OCI-LY7 (cell line): Measurements from ENCODE around the gene ST6GAL1. TPM values are rescaled to one million over a fixed set of nuclear protein-coding genes. Genes with fewer than 3 reads are reported as not detected.
A peak's percentile ranks its signal among the peaks of the same experiment; 100 is the strongest.

Source experiments
- BruUV-seq: library from RNA; stranded (reverse); fragments of 400-500 nt; replicated peaks from 2 replicates; lab custom pipeline; 2021; lab: Mats Ljungman, UMichigan
- CTCF ChIA-PET: fragments of 300-600 bp; sonication (Branson Sonifier 250); formaldehyde crosslinking; loops from one replicate; lab custom pipeline; 2022; ENCODE audit warnings: antibody characterized with exemption; ENCODE audit not compliant: unreplicated experiment; lab: Charles Lee
- POLR2A ChIA-PET: fragments of 300-600 bp; sonication (Branson Sonifier 250); formaldehyde crosslinking; loops from one replicate; lab custom pipeline; 2022; ENCODE audit warnings: antibody characterized with exemption; lab: Charles Lee
- DNase-seq: peaks from one replicate; pipeline ENCODE4 v3.0.0-alpha.2; 2015; ENCODE audit warnings: low spot score
- H2AFZ ChIP-seq: fragments of 200-600 bp; sonication (generic), shearing (Covaris generic); 2 replicates; pipeline ENCODE4 v1.6.1; 2014; ENCODE audit warnings: mild to moderate bottlenecking, antibody characterized with exemption, low read length, moderate library complexity
- H3K27ac ChIP-seq: fragments of 200-600 bp; sonication (generic); 2 replicates; pipeline ENCODE4 v1.5.1; 2014; ENCODE audit warnings: mixed run types, low read depth, mild to moderate bottlenecking, moderate library complexity, low read length, inconsistent platforms; ENCODE audit not compliant: poor library complexity, severe bottlenecking
- H3K36me3 ChIP-seq: fragments of 200-600 bp; sonication (generic); 2 replicates; pipeline ENCODE4 v1.6.1; 2014; ENCODE audit warnings: mild to moderate bottlenecking, antibody characterized with exemption, low read length, moderate library complexity, mixed read lengths; ENCODE audit not compliant: insufficient read depth
- H3K4me1 ChIP-seq: fragments of 200-600 bp; sonication (generic); 2 replicates; pipeline ENCODE4 v1.5.1; 2014; ENCODE audit warnings: mild to moderate bottlenecking, low read length; ENCODE audit not compliant: insufficient read depth, poor library complexity, severe bottlenecking
- H3K4me2 ChIP-seq: fragments of 200-600 bp; sonication (generic); 2 replicates; pipeline ENCODE4 v1.6.1; 2014; ENCODE audit warnings: mild to moderate bottlenecking, low read length
- H3K4me3 ChIP-seq: fragments of 200-600 bp; sonication (generic); 2 replicates; pipeline ENCODE4 v1.5.1; 2014; ENCODE audit warnings: mild to moderate bottlenecking, low read depth, low read length; ENCODE audit not compliant: poor library complexity, severe bottlenecking
- H3K79me2 ChIP-seq: fragments of 200-600 bp; sonication (generic); 2 replicates; pipeline ENCODE4 v1.6.1; 2016; ENCODE audit warnings: low read depth, mild to moderate bottlenecking, low read length, moderate library complexity, mixed read lengths; ENCODE audit not compliant: insufficient read depth
- H3K9me2 ChIP-seq: fragments of 200-600 bp; sonication (generic); 2 replicates; pipeline ENCODE4 v1.6.1; 2016; ENCODE audit warnings: mild to moderate bottlenecking, low read length, mixed read lengths; ENCODE audit not compliant: insufficient read depth
- H3K9me3 ChIP-seq: fragments of 200-600 bp; sonication (generic); 2 replicates; pipeline ENCODE4 v1.6.1; 2014; ENCODE audit warnings: mild to moderate bottlenecking, mixed run types, low read length, mixed read lengths
- H4K20me1 ChIP-seq: fragments of 200-600 bp; sonication (generic); 2 replicates; pipeline ENCODE4 v1.6.1; 2014; ENCODE audit warnings: mild to moderate bottlenecking, antibody characterized with exemption, low read length, moderate library complexity, mixed read lengths; ENCODE audit not compliant: insufficient read depth
- EZH2phosphoT487 ChIP-seq: fragments of 200-600 bp; sonication (generic); IDR thresholded peaks from 2 replicates; pipeline ENCODE4 v1.6.1; 2018; ENCODE audit warnings: low read depth, borderline replicate concordance, mild to moderate bottlenecking, mixed run types, antibody characterized with exemption, low read length, moderate library complexity, mixed read lengths
- intact Hi-C: fragments of 100-400 bp; cut with micrococcal nuclease; formaldehyde crosslinking; loops from one replicate; pipeline ENCODE4 v1.10.0; 2022; ENCODE audit not compliant: unreplicated experiment
- total RNA-seq, 2 experiments: library from RNA; depleted of rRNA in 1 of 2; stranded (reverse); fragments of >200 nt in 1 of 2; shearing (Covaris generic) in 1 of 2; gene quantifications; 2 replicates each; pipeline ENCODE4 v1.2.3, GENCODE V29; 2014 to 2022
- TF ChIP-seq, protein P1 (sequence below): fragments of 200-600 bp; sonication (generic); conservative IDR thresholded peaks from 2 replicates; pipeline ENCODE4 v1.5.1; 2014; ENCODE audit warnings: mild to moderate bottlenecking, antibody characterized with exemption, low read length, moderate library complexity, mixed read lengths

ST6GAL1 gene
- total RNA-seq, 2 experiments from 2014 or later, result 192 to 375 TPM

DNA sequence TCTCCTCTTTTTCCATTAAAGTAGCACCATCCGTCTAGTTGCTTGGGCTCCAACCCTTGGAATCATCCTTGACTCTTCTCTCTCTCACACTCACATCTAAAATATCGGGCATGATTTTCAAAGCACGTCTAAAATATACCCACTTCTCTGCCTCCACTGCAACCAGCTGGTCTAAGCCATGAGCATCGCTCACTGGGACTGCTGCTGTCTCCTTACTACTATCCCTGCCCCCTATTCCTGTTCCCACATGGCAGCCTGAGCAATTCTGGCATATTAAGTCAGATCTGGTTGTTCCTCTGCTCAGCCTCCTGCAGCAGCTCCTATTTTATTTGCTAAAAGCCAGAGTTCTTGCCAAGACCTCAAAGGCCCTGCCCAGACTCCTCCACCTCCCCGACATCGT is 53.7 kb downstream of the ST6GAL1 start:
- Histone ChIP-seq H2AFZ (no peak overlapping the region), H3K4me3 (no peak overlapping the region), H3K79me2 (peaks cover 26% of the 10 kb centered on the region; the same call in 1 of the 2 replicates), H3K9me3 (no peaks in the 10 kb centered on the region), H3K4me2 (no peak overlapping the region), H3K27ac (no peak overlapping the region), H3K4me1 (peaks cover 57% of the 10 kb centered on the region), H3K9me2 (no peaks in the 10 kb centered on the region), H4K20me1 (no peaks in the 10 kb centered on the region), H3K36me3 (peaks cover 53% of the 10 kb centered on the region)
- intact Hi-C loops, result no loop called here
- no TSS peak for BruUV-seq
- CTCF ChIA-PET, result no interaction called here
- DNase-seq, result no peak
- POLR2A ChIA-PET, result interaction anchor here (1.0 to 1.4 kb wide), 3 partner anchors 9 to 15 kb away, joined by 3 to 6 read pairs (median 4); no protein-coding TSS in a partner anchor
- no peak for TF ChIP-seq EZH2phosphoT487
- TF ChIP-seq, protein P1, sequence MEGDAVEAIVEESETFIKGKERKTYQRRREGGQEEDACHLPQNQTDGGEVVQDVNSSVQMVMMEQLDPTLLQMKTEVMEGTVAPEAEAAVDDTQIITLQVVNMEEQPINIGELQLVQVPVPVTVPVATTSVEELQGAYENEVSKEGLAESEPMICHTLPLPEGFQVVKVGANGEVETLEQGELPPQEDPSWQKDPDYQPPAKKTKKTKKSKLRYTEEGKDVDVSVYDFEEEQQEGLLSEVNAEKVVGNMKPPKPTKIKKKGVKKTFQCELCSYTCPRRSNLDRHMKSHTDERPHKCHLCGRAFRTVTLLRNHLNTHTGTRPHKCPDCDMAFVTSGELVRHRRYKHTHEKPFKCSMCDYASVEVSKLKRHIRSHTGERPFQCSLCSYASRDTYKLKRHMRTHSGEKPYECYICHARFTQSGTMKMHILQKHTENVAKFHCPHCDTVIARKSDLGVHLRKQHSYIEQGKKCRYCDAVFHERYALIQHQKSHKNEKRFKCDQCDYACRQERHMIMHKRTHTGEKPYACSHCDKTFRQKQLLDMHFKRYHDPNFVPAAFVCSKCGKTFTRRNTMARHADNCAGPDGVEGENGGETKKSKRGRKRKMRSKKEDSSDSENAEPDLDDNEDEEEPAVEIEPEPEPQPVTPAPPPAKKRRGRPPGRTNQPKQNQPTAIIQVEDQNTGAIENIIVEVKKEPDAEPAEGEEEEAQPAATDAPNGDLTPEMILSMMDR, result no peak

DNA sequence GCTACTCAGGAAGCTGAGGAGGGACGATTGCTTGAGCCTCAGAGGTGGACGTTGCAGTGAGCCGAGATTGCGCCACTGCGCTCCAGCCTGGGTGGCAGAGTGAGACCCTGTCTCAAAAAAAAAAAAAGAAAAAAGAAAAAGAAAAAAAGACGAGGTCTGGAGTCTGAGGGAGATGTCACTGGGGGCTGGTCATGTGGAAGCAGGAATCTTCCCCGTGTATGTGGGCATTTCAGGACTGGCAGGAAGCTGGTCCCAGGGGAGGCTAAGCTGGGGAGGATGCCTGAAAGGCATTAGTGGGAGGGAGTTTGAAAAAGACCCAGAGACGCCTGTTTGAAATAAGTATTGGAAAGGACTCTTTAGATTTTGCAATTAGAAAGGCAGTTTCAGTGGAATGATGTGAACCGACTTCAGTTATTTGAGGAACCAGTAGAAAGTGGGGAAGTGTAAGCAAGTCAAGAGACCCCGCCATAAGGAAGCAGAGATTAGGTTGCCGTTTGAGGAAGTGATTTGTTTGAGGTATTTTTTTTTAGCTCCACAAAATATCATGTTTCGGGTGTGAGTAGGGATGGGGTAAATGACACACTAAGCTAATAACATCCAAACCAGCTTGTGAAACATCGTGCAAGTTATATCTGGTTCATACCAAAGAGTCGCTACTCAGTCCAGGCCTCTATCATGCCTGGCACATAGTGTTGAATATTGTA is 55.5 kb downstream of the ST6GAL1 start:
- peak overlapping the region; percentile 40; the same call in 1 of the 2 replicates for H2AFZ ChIP-seq
- H3K9me2 ChIP-seq, result no peaks in the 10 kb centered on the region
- H4K20me1 ChIP-seq, result no peaks in the 10 kb centered on the region
- no peak for TF ChIP-seq EZH2phosphoT487
- TF ChIP-seq, protein P1, result no peak
- H3K4me2 ChIP-seq, result peak overlapping the region; percentile 91
- peak; percentile 75 for DNase-seq
- ChIA-PET POLR2A (interaction anchor here (0.6 to 1.7 kb wide), 21 partner anchors 8 to 821 kb away, joined by 3 to 13 read pairs (median 3); no protein-coding TSS in a partner anchor), CTCF (interaction anchor here (0.7 to 0.8 kb wide), 2 partner anchors 12 to 83 kb away, joined by 3 to 4 read pairs; no protein-coding TSS in a partner anchor)
- peak overlapping the region; percentile 98 for H3K27ac ChIP-seq
- H3K9me3 ChIP-seq, result no peaks in the 10 kb centered on the region
- peaks cover 52% of the 10 kb centered on the region for H3K36me3 ChIP-seq
- H3K79me2 ChIP-seq, result peaks cover 43% of the 10 kb centered on the region; the same call in 1 of the 2 replicates
- BruUV-seq, result TSS peak; percentile 79
- H3K4me1 ChIP-seq, result peaks cover 75% of the 10 kb centered on the region
- intact Hi-C loops, result no loop called here
- H3K4me3 ChIP-seq, result peak overlapping the region; percentile 54

DNA sequence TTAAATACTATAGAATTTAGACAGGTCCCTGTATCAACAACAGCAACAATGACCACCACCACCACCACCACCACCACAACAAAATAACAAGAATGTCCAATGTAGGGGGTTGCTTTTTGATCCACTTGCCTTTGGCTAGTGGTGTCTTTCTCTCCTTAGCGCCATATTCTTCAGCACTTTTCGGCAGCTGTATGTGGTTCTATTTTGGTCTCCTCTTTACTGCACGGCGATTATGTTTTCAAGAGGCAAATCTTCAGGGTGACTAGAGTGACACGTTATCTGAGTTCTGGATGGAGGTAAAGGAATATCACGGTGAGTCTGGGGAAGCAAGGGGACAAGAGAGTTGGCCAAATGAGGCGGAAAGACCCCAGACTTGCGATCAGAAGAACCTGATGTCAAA is 56.1 kb downstream of the ST6GAL1 start:
- H3K4me1 ChIP-seq, result peaks cover 81% of the 10 kb centered on the region
- intact Hi-C loops, result no loop called here
- ChIA-PET POLR2A (interaction anchor here (0.6 to 1.7 kb wide), 13 partner anchors 10 to 58 kb away, joined by 3 to 13 read pairs (median 4); no protein-coding TSS in a partner anchor), CTCF (no interaction called here)
- H3K79me2 ChIP-seq, result peaks cover 48% of the 10 kb centered on the region; the same call in 1 of the 2 replicates
- peak; percentile 60 for DNase-seq
- peak overlapping the region; percentile 91 for H3K4me2 ChIP-seq
- BruUV-seq, result TSS peak; percentile 29
- H4K20me1 ChIP-seq, result no peaks in the 10 kb centered on the region
- H3K4me3 ChIP-seq, result peak overlapping the region; percentile 54
- H3K9me3 ChIP-seq, result no peaks in the 10 kb centered on the region
- peaks cover 52% of the 10 kb centered on the region for H3K36me3 ChIP-seq
- no peaks in the 10 kb centered on the region for H3K9me2 ChIP-seq
- peak overlapping the region; percentile 40; the same call in 1 of the 2 replicates for H2AFZ ChIP-seq
- peak overlapping the region; percentile 98 for H3K27ac ChIP-seq
- TF ChIP-seq, protein P1, result no peak
- TF ChIP-seq EZH2phosphoT487, result no peak
